GM12878 (cell line): ENCODE measurements around the gene GBX1. TPM values are rescaled to one million over a fixed set of nuclear protein-coding genes. Genes with fewer than 3 reads are reported as not detected.

Source experiments
- ATAC-seq: fragments of 200-7000 bp; cut with Tn5 transposase; 3 replicates; pipeline ENCODE4 v1.9.1; 2020; ENCODE audit warnings: mild to moderate bottlenecking, moderate library complexity
- BruUV-seq: library from RNA; stranded (reverse); fragments of 400-500 nt; replicated peaks from 2 replicates; lab custom pipeline; 2021; lab: Mats Ljungman, UMichigan
- CTCF ChIA-PET: fragments of 300-600 bp; sonication (Branson Sonifier 250); formaldehyde crosslinking; extraction: SDS; loops from one replicate; lab custom pipeline; 2021; ENCODE audit warnings: inconsistent platforms; lab: Yijun Ruan, JAX
- POLR2A ChIA-PET: fragments of 350-600 bp; formaldehyde crosslinking; extraction: SDS; loops from one replicate; lab custom pipeline; 2021; ENCODE audit warnings: inconsistent platforms; lab: Charles Lee
- RAD21 ChIA-PET: fragments of 300-600 bp; sonication (Branson Sonifier 250); formaldehyde crosslinking; loops from one replicate; lab custom pipeline; 2023; ENCODE audit warnings: antibody characterized with exemption; ENCODE audit not compliant: unreplicated experiment; lab: Charles Lee
- SMC1A ChIA-PET: fragments of 300-600 bp; sonication (Branson Sonifier 250); formaldehyde crosslinking; loops from one replicate; lab custom pipeline; 2023; ENCODE audit not compliant: unreplicated experiment, uncharacterized antibody; lab: Charles Lee
- DNase-seq: peaks from one replicate; pipeline ENCODE4 v3.0.0-alpha.2; 2011; ENCODE audit warnings: low read depth, low spot score
- FAIRE-seq: peaks from 3 replicates; lab custom pipeline; 2011; peaks lifted over from hg19 to GRCh38; lab: Jason Lieb, UNC
- H2AFZ ChIP-seq: 2 replicates; pipeline ENCODE4 v1.6.0; 2011; ENCODE audit warnings: low read depth, low read length, control low read depth; ENCODE audit not compliant: control insufficient read depth
- H3K27ac ChIP-seq: 2 replicates; pipeline ENCODE4 v1.5.1; 2011; ENCODE audit warnings: control low read depth; ENCODE audit not compliant: control insufficient read depth, insufficient read depth
- H3K27me3 ChIP-seq, 2 experiments: replicated peaks in 1 of 2; 2 replicates each; pipeline versions ENCODE4 v1.6.0 to v1.6.1; 2011; ENCODE audit warnings: low read length in 1 of 2; ENCODE audit not compliant: control insufficient read depth in 2 of 2, insufficient read depth in 2 of 2
- H3K36me3 ChIP-seq, 2 experiments: 2 replicates each; pipeline ENCODE4 v1.5.1; 2011; ENCODE audit warnings: low read length in 1 of 2; ENCODE audit not compliant: control insufficient read depth in 2 of 2, insufficient read depth in 2 of 2
- H3K4me1 ChIP-seq: 2 replicates; pipeline ENCODE4 v1.6.1; 2011; ENCODE audit warnings: mild to moderate bottlenecking, low read length, moderate library complexity, mixed read lengths; ENCODE audit not compliant: control insufficient read depth, insufficient read depth
- H3K4me2 ChIP-seq: 2 replicates; pipeline ENCODE4 v1.6.0; 2011; ENCODE audit warnings: control low read depth; ENCODE audit not compliant: control insufficient read depth, insufficient read depth
- H3K4me3 ChIP-seq: fragments of 200-600 bp; sonication (generic); 2 replicates; pipeline ENCODE4 v1.5.1; 2016
- H3K79me2 ChIP-seq: 2 replicates; pipeline ENCODE4 v1.6.0; 2011; ENCODE audit warnings: low read length; ENCODE audit not compliant: control insufficient read depth, insufficient read depth
- H3K9ac ChIP-seq: 2 replicates; pipeline ENCODE4 v1.8.0; 2011; ENCODE audit warnings: low read length, control low read depth, mixed read lengths; ENCODE audit not compliant: control insufficient read depth, insufficient read depth
- H3K9me3 ChIP-seq: replicated peaks from 3 replicates; pipeline ENCODE4 v1.5.1; 2011; ENCODE audit warnings: mild to moderate bottlenecking, low read length; ENCODE audit not compliant: control insufficient read depth, insufficient read depth
- H4K20me1 ChIP-seq: 2 replicates; pipeline ENCODE4 v1.6.0; 2011; ENCODE audit not compliant: control insufficient read depth, insufficient read depth
- BCL11A ChIP-seq: IDR thresholded peaks from 2 replicates; pipeline ENCODE4 v1.6.1; 2011; ENCODE audit warnings: low read depth, low read length
- CREB1 ChIP-seq: IDR thresholded peaks from 2 replicates; pipeline ENCODE4 v1.6.1; 2012; ENCODE audit warnings: low read depth, mild to moderate bottlenecking, inconsistent platforms
- HDAC2 ChIP-seq: fragments of 200-600 bp; sonication (generic); IDR thresholded peaks from 2 replicates; pipeline ENCODE4 v1.6.1; 2017
- JUNB ChIP-seq: IDR thresholded peaks from 2 replicates; pipeline ENCODE4 v1.6.1; 2016; ENCODE audit warnings: antibody characterized with exemption, mild to moderate bottlenecking
- ZNF384 ChIP-seq: IDR thresholded peaks from 2 replicates; pipeline ENCODE4 v1.6.1; 2012; ENCODE audit warnings: low read depth, mild to moderate bottlenecking, low read length, improper control_type of control experiment, borderline replicate concordance
- WGBS: methylation state at CpG from one replicate; pipeline ENCODE4 v1.1.6; 2016; ENCODE audit warnings: low lambda C conversion rate; ENCODE audit not compliant: insufficient replicate concordance, insufficient coverage; ENCODE audit errors: missing lambda C conversion rate; 5-methylcytosine and 5-hydroxymethylcytosine counted together
- in situ Hi-C: fragments of 300-500 bp; cut with MboI; formaldehyde crosslinking; loops from 9 replicates; pipeline ENCODE4 v1.14.3; 2018; ENCODE audit warnings: mixed read lengths
- intact Hi-C: fragments of 100-400 bp; cut with micrococcal nuclease; formaldehyde crosslinking; loops from one replicate; pipeline ENCODE4 v1.14.2; 2022; ENCODE audit not compliant: unreplicated experiment
- polyA plus RNA-seq, 11 experiments: library from polyadenylated mRNA; depleted of rRNA in 4 of 11; unstranded in 6 of 11; stranded (reverse) in 5 of 11; fragments of >200 nt; fragmentation: Nextera tagmentation in 4 of 11; fragmentation: Illumina TruSeq in 1 of 11; extraction: Ambion mirVana in 4 of 11; extraction: Trizol in 1 of 11; gene quantifications; 1 replicate in 1 of 11; 2 replicates in 10 of 11; pipeline versions ENCODE4 v1.2.1 to v1.2.3, GENCODE V29; 2011 to 2016; ENCODE audit warnings: inconsistent platforms in 2 of 11, missing spikeins in 2 of 11, low read depth in 1 of 11
- total RNA-seq, 4 experiments: library from RNA; depleted of rRNA in 3 of 4; stranded (reverse); fragments of >200 nt in 3 of 4; fragmentation: Illumina TruSeq in 1 of 4; extraction: Trizol in 1 of 4; gene quantifications; 2 replicates each; pipeline versions ENCODE4 v1.2.1 to v1.2.3, GENCODE V29; 2013 to 2021
- TF ChIP-seq, protein P1 (sequence below): fragments of 450-650 bp; IDR thresholded peaks from 2 replicates; pipeline ENCODE4 v1.6.1; 2016; ENCODE audit warnings: mild to moderate bottlenecking
- TF ChIP-seq, protein P2 (sequence below): fragments of 450-650 bp; IDR thresholded peaks from 2 replicates; pipeline ENCODE4 v1.6.1; 2017; ENCODE audit warnings: mild to moderate bottlenecking, moderate library complexity

The GBX1 gene
- total and polyA plus RNA-seq, 10 of the 15 experiments (the other 5 are each of a cell fraction or from before 2014, with no cell fraction given): not detected

DNA sequence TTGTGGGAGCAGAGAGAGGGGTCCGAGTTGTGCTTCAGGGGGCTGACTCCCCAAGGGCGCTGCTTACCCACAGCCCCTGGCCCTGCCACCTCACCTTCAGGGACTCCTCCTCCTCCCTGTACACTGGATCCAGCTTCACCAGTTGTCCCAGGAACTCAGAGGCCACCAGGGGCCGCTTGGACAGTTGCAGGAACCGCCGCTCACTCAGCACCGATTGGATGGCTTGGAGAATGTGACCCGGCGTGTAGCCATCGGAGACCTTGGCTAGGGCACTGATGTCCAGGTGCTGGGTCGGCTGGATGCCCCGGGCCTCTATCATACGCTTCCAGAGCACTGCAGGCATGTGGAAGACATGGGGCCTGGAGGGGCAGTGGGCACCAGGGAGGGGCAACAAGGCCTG lies 24.1 kb upstream of the GBX1 start (continued):
- no peak for TF ChIP-seq ZNF384
- TF ChIP-seq, protein P1, sequence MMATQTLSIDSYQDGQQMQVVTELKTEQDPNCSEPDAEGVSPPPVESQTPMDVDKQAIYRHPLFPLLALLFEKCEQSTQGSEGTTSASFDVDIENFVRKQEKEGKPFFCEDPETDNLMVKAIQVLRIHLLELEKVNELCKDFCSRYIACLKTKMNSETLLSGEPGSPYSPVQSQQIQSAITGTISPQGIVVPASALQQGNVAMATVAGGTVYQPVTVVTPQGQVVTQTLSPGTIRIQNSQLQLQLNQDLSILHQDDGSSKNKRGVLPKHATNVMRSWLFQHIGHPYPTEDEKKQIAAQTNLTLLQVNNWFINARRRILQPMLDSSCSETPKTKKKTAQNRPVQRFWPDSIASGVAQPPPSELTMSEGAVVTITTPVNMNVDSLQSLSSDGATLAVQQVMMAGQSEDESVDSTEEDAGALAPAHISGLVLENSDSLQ: no peak
- TF ChIP-seq CREB1: no peak
- TF ChIP-seq, all 136 proteins: peak for 0

DNA sequence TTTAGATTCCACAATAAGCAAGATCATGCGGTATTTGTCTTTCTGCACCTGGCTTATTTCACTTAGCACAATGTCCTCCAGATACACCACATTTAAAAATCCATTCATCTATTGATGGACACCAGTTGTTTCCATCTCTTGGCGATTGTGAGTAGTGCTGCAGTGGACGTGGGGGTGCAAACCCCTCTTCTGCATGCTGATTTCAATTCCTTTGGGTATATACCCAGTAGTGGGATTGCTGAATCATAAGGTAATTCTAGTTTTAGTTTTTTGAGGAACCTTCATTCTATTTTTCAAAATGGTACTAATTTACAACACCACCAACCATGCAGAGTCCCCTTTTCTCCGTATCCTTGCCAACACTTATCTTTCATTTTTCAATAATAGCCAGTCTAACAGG lies 21.5 kb upstream of the GBX1 start:
- Histone ChIP-seq H4K20me1 (no peaks in the 10 kb centered on the region; the same call in 1 of the 2 replicates), H3K4me3 (no peak overlapping the region)
- RAD21 ChIA-PET: no interaction called here
- TF ChIP-seq HDAC2 (no peak), JUNB (0 out of 2 replicates have a peak, but pooled peaks have one; percentile 15), BCL11A (no peak)
- TF ChIP-seq, protein P2, sequence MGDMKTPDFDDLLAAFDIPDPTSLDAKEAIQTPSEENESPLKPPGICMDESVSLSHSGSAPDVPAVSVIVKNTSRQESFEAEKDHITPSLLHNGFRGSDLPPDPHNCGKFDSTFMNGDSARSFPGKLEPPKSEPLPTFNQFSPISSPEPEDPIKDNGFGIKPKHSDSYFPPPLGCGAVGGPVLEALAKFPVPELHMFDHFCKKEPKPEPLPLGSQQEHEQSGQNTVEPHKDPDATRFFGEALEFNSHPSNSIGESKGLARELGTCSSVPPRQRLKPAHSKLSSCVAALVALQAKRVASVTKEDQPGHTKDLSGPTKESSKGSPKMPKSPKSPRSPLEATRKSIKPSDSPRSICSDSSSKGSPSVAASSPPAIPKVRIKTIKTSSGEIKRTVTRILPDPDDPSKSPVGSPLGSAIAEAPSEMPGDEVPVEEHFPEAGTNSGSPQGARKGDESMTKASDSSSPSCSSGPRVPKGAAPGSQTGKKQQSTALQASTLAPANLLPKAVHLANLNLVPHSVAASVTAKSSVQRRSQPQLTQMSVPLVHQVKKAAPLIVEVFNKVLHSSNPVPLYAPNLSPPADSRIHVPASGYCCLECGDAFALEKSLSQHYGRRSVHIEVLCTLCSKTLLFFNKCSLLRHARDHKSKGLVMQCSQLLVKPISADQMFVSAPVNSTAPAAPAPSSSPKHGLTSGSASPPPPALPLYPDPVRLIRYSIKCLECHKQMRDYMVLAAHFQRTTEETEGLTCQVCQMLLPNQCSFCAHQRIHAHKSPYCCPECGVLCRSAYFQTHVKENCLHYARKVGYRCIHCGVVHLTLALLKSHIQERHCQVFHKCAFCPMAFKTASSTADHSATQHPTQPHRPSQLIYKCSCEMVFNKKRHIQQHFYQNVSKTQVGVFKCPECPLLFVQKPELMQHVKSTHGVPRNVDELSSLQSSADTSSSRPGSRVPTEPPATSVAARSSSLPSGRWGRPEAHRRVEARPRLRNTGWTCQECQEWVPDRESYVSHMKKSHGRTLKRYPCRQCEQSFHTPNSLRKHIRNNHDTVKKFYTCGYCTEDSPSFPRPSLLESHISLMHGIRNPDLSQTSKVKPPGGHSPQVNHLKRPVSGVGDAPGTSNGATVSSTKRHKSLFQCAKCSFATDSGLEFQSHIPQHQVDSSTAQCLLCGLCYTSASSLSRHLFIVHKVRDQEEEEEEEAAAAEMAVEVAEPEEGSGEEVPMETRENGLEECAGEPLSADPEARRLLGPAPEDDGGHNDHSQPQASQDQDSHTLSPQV: no peak
- TF ChIP-seq, all 136 proteins: peak for 1
- Histone ChIP-seq H3K4me1 (peaks cover 7% of the 10 kb centered on the region), H3K27ac (no peak overlapping the region), H3K9ac (no peak overlapping the region), H3K9me3 (no peaks in the 10 kb centered on the region), H3K79me2 (no peaks in the 10 kb centered on the region), H2AFZ (no peak overlapping the region), H3K4me2 (no peak overlapping the region), H3K27me3 (peaks cover 0 to 6% of the 10 kb centered on the region in 2 experiments; a peak in 1 of 4 replicates), H3K36me3 (no peaks in the 10 kb centered on the region)
- ATAC-seq (peak; percentile 34), DNase-seq (no peak), FAIRE-seq (no peak)
- WGBS: 0% methylated on average over 4 of the region's 4 CpGs
- BruUV-seq: no TSS peak
- POLR2A ChIA-PET: interaction anchor here (0.6 kb wide), 1 partner anchor 51 kb away, joined by 3 read pairs; no protein-coding TSS in a partner anchor
- SMC1A ChIA-PET: no interaction called here
- intact Hi-C loops: no loop called here
- CTCF ChIA-PET: no interaction called here
- in situ Hi-C loops: no loop called here
